HG02678 (cell line): ENCODE data around the gene NDUFS2.

Experiments
- ATAC-seq: cut with Tn5 transposase; IDR thresholded peaks from one replicate; pipeline ENCODE4 v1.9.1; 2021; ENCODE audit warnings: mild to moderate bottlenecking, moderate library complexity; ENCODE audit not compliant: unreplicated experiment

NDUFS2 gene

DNA sequence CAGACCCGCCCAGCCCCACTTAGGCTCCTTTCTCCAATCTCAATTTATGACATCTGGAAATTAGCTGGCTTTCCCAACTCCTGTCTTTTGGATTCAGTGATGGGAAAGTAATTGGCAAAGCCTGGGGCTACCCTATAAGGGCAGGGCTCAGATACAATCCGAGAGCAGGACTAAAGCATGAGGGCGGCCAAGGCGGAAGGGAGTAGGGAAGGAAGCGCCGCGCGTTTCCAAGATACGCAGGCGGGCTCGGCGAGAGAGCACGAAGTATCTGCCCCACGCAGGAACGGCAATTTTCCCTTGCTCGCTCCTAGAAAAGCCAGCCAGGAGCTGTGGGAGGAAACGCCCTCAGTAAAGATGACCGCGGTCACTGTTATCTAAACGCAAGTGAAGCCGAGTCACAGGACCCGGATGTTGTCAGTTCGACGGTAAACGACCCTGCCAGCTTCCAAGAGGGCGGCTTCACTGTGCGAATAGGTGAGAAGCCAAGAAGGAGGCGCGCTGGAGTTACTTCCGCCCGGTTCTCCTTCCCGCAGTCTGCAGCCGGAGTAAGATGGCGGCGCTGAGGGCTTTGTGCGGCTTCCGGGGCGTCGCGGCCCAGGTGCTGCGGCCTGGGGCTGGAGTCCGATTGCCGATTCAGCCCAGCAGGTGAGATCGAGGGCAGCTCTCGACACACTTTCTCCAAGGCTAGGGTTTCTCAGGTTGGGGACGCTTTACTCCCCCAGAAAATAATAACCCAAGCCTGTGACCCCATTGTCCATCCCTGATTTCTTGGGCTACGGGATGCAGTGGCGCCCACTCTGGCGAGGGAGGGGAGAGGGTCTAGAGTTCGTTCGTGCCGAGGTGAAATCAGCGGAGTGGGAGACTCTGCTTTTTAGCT lies at the start of gene NDUFS2:
Gene NDUFS2 (plus strand): TSS at position 532 of the 877 bp plus-strand sequence. CDS start 19 bp downstream, at position 551.
- peak; percentile 97 for ATAC-seq

GRCh38 chr1:161153176-161153575 lies 49.0 kb upstream of the NDUFS2 start:
- no peak for ATAC-seq

DNA sequence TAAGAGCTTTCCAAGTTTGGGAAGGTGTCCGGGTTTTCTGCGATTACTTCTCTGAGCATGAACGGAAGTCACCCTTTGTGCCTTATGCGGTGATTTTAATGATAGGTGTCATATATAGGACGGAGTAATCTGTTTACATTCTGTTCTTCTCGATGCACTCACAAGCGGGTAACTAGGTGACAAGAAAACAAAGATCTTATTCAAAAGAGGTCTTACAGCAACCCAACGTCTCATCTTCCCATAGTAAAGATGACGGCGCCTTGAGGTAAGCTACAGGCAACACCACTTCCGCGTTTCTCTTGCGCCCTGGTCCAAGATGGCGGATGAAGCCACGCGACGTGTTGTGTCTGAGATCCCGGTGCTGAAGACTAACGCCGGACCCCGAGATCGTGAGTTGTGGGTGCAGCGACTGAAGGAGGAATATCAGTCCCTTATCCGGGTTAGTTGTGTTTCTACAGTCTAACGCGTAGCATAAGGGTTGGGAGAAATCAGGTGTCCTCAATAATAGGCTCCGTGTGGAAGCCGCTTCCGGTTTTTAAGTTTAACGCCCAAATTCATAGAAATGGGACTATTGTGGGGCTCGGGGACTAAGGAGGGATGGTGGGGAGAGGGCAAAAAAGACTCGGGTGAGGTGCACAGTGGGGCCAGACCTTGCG lies 48.4 kb upstream of the NDUFS2 start, which contains the start of gene UFC1:
Gene UFC1 (plus strand): TSS at position 297 of the 656 bp plus-strand sequence. CDS start 20 bp downstream, at position 317.
- peak; percentile 93 for ATAC-seq

- ATAC-seq, result no peak
Measured at GRCh38 chr1:161157867-161158266, 44.3 kb upstream of the NDUFS2 start.

- no peak for ATAC-seq
Measured at GRCh38 chr1:161158316-161159010, 43.7 kb upstream of the NDUFS2 start.

DNA sequence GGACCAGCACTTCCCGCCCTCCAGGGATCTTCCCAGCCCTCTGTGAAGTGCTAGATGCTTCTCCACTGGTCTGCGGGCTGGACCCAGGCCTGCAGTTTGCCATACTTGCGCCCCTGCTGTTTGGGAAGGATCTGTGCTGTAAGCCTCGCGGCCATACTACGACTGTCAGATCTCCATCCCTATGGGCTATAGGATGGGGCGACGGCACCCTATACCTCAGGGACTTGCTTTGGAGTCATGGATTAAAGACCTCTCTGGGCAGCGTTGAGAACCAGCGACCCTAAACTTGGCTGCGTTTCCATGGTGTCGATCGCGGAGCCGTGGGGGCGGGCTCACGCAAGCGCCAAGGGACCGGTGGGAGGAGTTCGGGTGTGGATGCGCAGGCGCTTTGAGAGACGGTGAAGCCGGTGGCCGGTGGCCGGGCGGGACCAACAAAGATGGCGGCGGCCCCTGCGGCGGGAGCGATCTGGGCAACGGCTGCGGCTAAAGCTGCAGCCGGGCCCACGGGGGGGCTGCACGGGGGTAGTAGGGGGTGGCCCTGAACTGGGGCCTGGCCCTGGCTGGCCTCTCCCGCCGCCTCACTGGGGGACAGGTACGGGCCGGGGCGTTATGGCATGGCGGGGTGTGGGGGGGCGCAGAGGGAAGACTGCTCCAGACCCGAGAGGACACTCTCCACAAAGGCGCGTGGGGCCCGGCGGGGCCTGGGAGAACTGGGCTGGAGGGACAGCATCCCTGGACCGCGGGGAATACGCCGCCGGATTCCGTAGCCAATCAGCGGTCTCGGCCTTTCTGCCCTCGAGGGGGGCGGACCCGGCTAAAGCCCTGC lies 42.9 kb upstream of the NDUFS2 start, which contains the start of gene USP21:
Gene USP21 (plus strand): TSS at position 414 of the 826 bp plus-strand sequence. CDS start 1,141 bp downstream, outside the sequence.
- ATAC-seq, result peak; percentile 84

DNA sequence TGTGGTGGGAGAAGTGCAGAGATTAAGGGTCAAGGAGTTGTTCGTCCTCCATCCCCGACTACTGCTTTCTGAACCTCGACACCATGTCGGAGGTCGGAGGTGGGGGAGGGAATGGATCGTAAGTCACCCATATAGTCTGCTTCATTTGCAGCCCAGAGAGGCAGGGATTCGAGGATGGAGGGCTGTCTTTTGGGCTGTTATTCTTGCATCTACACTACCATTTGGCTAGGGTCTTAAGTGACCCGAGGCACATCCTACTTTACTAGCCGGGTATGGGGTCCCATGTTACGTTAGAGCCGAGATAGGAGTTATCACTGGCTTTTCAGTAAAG lies 42.3 kb upstream of the NDUFS2 start:
- no peak for ATAC-seq

- ATAC-seq, result no peak
Measured at GRCh38 chr1:161160671-161161145, 41.5 kb upstream of the NDUFS2 start.

- no peak for ATAC-seq
Measured at GRCh38 chr1:161161652-161162051, 40.5 kb upstream of the NDUFS2 start.

DNA sequence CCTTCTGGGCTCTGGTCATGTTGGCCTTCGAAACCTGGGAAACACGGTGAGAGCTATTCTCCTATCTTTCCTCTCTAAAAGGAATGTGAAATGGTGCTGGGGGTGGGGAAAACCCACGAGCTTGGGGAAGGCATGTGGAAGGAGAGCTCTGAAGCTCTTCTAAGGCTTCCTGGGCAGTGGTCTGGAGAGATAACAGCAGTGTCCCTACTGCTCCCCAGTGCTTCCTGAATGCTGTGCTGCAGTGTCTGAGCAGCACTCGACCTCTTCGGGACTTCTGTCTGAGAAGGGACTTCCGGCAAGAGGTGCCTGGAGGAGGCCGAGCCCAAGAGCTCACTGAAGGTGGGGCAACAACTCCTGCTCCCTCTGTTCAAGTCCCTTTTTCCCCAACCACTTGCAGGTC lies 40.1 kb upstream of the NDUFS2 start:
- no peak for ATAC-seq

DNA sequence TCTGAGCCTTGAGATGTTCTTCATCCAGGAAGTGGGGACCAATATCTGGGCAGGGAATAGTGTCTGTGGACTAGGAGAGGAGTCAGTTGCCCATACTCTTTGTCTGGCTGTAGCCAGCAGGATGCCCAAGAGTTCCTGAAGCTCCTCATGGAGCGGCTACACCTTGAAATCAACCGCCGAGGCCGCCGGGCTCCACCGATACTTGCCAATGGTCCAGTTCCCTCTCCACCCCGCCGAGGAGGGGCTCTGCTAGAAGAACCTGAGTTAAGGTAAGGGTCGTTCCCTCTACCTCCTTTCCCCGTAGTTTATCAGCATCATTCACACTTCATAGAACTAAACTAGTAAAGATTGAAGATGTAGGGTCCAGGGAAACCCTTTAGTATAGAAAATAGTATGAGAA lies 39.4 kb upstream of the NDUFS2 start:
- no peak for ATAC-seq

- ATAC-seq, result no peak
Measured at GRCh38 chr1:161163793-161164192, 38.4 kb upstream of the NDUFS2 start.

- ATAC-seq, result no peak
Measured at GRCh38 chr1:161164901-161165610, 37.1 kb upstream of the NDUFS2 start.

GRCh38 chr1:161165742-161166668 lies 36.2 kb upstream of the NDUFS2 start, which contains the start of gene PPOX:
Gene PPOX (plus strand): TSS chr1:161166426. CDS start chr1:161166848, 422 bp downstream.
- peak; percentile 94 for ATAC-seq

GRCh38 chr1:161166669-161167548 lies 35.3 kb upstream of the NDUFS2 start:
- ATAC-seq, result no peak

GRCh38 chr1:161168906-161169305 lies 33.3 kb upstream of the NDUFS2 start:
- ATAC-seq, result no peak

DNA sequence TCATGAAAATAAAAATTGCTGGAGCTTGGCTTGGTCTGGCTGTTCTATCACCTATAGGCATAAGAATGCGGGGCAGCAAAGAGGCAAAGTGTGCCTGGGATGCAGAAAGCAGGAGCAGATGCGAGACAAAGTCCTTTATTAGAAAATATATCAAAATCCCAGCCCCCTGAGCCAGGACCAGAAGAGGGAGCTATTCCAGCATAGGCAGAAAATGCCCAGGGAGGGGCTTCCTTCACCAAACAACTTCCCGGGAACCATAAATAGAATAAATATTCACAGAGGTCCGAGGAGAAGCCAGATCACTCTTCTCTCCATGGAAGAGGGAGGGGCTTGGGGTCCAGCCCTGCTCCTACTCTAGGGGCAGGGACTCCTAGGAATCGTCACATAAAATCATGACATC lies 31.0 kb upstream of the NDUFS2 start:
- no peak for ATAC-seq

- no peak for ATAC-seq
Measured at GRCh38 chr1:161171696-161172095, 30.5 kb upstream of the NDUFS2 start.
